ENCODE measurements around the gene ARID5A. TPM values are rescaled to one million over a fixed set of nuclear protein-coding genes. Genes with fewer than 3 reads are reported as not detected.

ARID5A gene
- total and polyA plus RNA-seq, 2 of the 13 experiments (the other 11 are each of a cell fraction or from before 2014, with no cell fraction given), result 6.0 to 9.5 TPM

DNA sequence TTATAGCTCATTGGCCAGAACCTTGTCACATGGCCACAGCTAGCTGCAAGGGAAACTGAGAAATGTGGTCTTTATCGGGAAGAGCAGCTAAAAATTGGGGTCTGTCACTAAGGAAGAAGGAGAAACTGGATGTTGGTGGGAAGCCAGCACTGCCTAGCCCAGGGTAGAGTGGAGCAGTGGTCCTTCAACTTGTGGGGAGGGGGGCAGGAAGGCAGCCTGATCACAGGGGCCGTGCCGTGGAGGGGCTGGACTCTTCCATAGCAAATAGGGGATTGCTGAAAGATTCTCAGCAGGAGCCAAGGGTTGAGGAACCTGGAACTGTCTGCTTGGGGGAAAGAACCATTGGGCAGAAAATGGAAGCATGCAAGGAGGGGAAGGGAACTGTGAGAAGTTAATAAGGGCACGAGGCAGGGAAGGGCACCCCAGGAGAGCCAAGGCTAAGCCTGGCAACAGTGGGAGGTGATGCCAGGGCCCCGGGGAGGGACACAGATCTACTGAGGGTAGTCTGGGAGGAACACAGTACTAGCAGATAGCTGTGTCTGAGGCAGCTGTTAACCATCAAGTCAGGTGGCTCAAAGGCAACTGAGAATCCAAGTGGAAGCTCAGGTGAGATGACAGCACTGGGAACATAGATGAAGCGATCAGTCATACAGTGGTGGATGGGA lies 25.5 kb upstream of the ARID5A start (continued):
- TF ChIP-seq, protein P1, sequence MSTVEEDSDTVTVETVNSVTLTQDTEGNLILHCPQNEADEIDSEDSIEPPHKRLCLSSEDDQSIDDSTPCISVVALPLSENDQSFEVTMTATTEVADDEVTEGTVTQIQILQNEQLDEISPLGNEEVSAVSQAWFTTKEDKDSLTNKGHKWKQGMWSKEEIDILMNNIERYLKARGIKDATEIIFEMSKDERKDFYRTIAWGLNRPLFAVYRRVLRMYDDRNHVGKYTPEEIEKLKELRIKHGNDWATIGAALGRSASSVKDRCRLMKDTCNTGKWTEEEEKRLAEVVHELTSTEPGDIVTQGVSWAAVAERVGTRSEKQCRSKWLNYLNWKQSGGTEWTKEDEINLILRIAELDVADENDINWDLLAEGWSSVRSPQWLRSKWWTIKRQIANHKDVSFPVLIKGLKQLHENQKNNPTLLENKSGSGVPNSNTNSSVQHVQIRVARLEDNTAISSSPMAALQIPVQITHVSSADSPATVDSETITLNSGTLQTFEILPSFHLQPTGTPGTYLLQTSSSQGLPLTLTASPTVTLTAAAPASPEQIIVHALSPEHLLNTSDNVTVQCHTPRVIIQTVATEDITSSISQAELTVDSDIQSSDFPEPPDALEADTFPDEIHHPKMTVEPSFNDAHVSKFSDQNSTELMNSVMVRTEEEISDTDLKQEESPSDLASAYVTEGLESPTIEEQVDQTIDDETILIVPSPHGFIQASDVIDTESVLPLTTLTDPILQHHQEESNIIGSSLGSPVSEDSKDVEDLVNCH (CRISPR knock-in tag; IDR thresholded peaks at IDR 0.05), result no peak
- TF ChIP-seq ZNF256 (CRISPR knock-in tag; conservative IDR thresholded peaks at IDR 0.05), result no peak
- TF ChIP-seq, protein P2, sequence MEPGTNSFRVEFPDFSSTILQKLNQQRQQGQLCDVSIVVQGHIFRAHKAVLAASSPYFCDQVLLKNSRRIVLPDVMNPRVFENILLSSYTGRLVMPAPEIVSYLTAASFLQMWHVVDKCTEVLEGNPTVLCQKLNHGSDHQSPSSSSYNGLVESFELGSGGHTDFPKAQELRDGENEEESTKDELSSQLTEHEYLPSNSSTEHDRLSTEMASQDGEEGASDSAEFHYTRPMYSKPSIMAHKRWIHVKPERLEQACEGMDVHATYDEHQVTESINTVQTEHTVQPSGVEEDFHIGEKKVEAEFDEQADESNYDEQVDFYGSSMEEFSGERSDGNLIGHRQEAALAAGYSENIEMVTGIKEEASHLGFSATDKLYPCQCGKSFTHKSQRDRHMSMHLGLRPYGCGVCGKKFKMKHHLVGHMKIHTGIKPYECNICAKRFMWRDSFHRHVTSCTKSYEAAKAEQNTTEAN (CRISPR knock-in tag; conservative IDR thresholded peaks at IDR 0.05), result no peak
- TF ChIP-seq, protein P3, sequence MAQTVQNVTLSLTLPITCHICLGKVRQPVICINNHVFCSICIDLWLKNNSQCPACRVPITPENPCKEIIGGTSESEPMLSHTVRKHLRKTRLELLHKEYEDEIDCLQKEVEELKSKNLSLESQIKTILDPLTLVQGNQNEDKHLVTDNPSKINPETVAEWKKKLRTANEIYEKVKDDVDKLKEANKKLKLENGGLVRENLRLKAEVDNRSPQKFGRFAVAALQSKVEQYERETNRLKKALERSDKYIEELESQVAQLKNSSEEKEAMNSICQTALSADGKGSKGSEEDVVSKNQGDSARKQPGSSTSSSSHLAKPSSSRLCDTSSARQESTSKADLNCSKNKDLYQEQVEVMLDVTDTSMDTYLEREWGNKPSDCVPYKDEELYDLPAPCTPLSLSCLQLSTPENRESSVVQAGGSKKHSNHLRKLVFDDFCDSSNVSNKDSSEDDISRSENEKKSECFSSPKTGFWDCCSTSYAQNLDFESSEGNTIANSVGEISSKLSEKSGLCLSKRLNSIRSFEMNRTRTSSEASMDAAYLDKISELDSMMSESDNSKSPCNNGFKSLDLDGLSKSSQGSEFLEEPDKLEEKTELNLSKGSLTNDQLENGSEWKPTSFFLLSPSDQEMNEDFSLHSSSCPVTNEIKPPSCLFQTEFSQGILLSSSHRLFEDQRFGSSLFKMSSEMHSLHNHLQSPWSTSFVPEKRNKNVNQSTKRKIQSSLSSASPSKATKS (CRISPR knock-in tag; IDR thresholded peaks at IDR 0.05), result no peak
- no peak for TF ChIP-seq SMARCC2 (IDR thresholded peaks at IDR 0.05)

DNA sequence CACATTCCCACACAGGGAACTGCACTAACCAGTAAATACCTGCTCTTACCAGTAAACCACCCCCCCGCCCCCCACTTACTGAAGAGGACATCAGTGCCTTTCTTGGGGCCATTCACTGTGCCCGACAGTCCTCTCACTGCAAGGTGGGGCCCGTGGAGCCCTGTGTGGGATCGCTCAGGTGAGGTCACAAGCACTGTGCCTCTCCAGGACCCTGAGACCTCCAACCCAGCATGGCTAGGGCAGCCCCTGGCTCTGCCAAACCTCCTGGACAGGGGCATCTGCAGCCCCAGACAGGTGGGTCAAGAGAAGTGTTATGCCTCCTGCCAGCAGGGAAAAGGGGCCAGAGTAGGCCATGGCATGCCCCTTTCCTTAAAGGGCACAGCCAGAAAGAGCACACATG lies 24.7 kb upstream of the ARID5A start:
- 0% methylated on average over 3 of the region's 4 CpGs for WGBS (ENCODE audit: low lambda C conversion rate)
- no peaks in the 10 kb centered on the region for H4K20me1 ChIP-seq (ENCODE audit: insufficient read depth, low read length)
- H3K27ac ChIP-seq (ENCODE audit: extremely low read length, insufficient read depth, low read length), result no peak overlapping the region
- no peaks in the 10 kb centered on the region for H3K79me2 ChIP-seq (ENCODE audit: insufficient read depth, low read length)
- intact Hi-C loops (cut with micrococcal nuclease; ENCODE audit: unreplicated experiment), result no loop called here
- no peak overlapping the region for H2AFZ ChIP-seq (ENCODE audit: low read length)
- H3K4me1 ChIP-seq (ENCODE audit: insufficient read depth, low read length), result peaks cover 25% of the 10 kb centered on the region
- ChIA-PET CTCF (ENCODE audit: low intra/inter-chr PET ratio, low total read pairs) (interaction anchor here (5.0 kb wide), 1 partner anchor 104 kb away, joined by 116 read pairs; no protein-coding TSS in a partner anchor), POLR2A (no interaction called here)
- DNase-seq (ENCODE audit: low spot score), result no peak
- no peak overlapping the region for H3K9ac ChIP-seq (ENCODE audit: insufficient read depth, low read depth, low read length)
- no peak for ATAC-seq
- H3K27me3 ChIP-seq (ENCODE audit: control insufficient read depth in 1 of 2, insufficient read depth in 2 of 2, low read length in 2 of 2), result peaks cover 0 to 44% of the 10 kb centered on the region in 2 experiments; a peak in 3 of 5 replicates
- H3K9me3 ChIP-seq (ENCODE audit: low read length), result peaks cover 2% of the 10 kb centered on the region; the same call in 1 of the 2 replicates
- no peak overlapping the region for H3K4me2 ChIP-seq (ENCODE audit: low read depth, low read length)
- no peak for TF ChIP-seq ZNF562 (CRISPR knock-in tag; IDR thresholded peaks at IDR 0.05; ENCODE audit: borderline replicate concordance)
- no peak for TF ChIP-seq CEBPB (IDR thresholded peaks at IDR 0.05; ENCODE audit: borderline replicate concordance, low read depth, low read length)
- no peak for TF ChIP-seq ZNF616 (CRISPR knock-in tag; IDR thresholded peaks at IDR 0.05; ENCODE audit: low read depth)
- TF ChIP-seq ARNTL (CRISPR knock-in tag; IDR thresholded peaks at IDR 0.05), result no peak
- no peak for TF ChIP-seq HDAC6 (IDR thresholded peaks at IDR 0.05; ENCODE audit: low read depth, low read length)
- TF ChIP-seq SRSF1 (optimal IDR thresholded peaks at IDR 0.05; ENCODE audit: low read depth, low read length), result no peak
- no peak for TF ChIP-seq PLRG1 (conservative IDR thresholded peaks at IDR 0.05)
- no peak for TF ChIP-seq PHF20 (CRISPR knock-in tag; IDR thresholded peaks at IDR 0.05)
- in situ Hi-C loops (cut with HindIII; ENCODE audit: extremely low pct_ligation_motif_present, low pct_unique_long_range_greater_than_20kb), result loop anchor here (25.0 kb wide), 1 partner anchor 375 kb away; the partner anchor contains the start of genes ASTL and DUSP2
- no peaks in the 10 kb centered on the region for H3K36me3 ChIP-seq (replicated peaks in 1 of 2; ENCODE audit: control insufficient read depth in 1 of 2, insufficient read depth in 2 of 2, low read length in 2 of 2)
- no TSS peak for BruUV-seq (replicated peaks)
- no peak overlapping the region for H3K4me3 ChIP-seq (replicated peaks in 1 of 3; ENCODE audit: insufficient read depth in 1 of 3, low read depth in 2 of 3, low read length in 3 of 3)
- FAIRE-seq, result no peak
